ENCODE measurements around the gene THUMPD3.

- TF ChIP-seq, protein P1, sequence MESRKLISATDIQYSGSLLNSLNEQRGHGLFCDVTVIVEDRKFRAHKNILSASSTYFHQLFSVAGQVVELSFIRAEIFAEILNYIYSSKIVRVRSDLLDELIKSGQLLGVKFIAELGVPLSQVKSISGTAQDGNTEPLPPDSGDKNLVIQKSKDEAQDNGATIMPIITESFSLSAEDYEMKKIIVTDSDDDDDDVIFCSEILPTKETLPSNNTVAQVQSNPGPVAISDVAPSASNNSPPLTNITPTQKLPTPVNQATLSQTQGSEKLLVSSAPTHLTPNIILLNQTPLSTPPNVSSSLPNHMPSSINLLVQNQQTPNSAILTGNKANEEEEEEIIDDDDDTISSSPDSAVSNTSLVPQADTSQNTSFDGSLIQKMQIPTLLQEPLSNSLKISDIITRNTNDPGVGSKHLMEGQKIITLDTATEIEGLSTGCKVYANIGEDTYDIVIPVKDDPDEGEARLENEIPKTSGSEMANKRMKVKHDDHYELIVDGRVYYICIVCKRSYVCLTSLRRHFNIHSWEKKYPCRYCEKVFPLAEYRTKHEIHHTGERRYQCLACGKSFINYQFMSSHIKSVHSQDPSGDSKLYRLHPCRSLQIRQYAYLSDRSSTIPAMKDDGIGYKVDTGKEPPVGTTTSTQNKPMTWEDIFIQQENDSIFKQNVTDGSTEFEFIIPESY (IDR thresholded peaks at IDR 0.05) = no peak
- TF ChIP-seq CTCF (IDR thresholded peaks at IDR 0.05; ENCODE audit: low read depth, low read length, missing input control) = no peak
- TF ChIP-seq RAD21 (IDR thresholded peaks at IDR 0.05) = no peak
- TF ChIP-seq EGR1 (IDR thresholded peaks at IDR 0.05; ENCODE audit: low read depth in 2 of 2) = no peak
- TF ChIP-seq TAF1 (conservative IDR thresholded peaks at IDR 0.05) = no peak
- no peak for TF ChIP-seq GABPA (IDR thresholded peaks at IDR 0.05 in 1 of 2, conservative IDR thresholded peaks at IDR 0.05 in 1 of 2)
- TF ChIP-seq HNF4G (IDR thresholded peaks at IDR 0.05) = peak; percentile 92
Observed at GRCh38 chr3:9414826-9415225, 52.0 kb downstream of the THUMPD3 start.
